RWPE2 (cell line): ENCODE data around the gene TSPAN10.

Experiments
- ATAC-seq: fragments of 200-7000 bp; cut with Tn5 transposase; 3 replicates; pipeline ENCODE4 v1.9.1; 2021; ENCODE audit warnings: low read depth
- DNase-seq: peaks from one replicate; pipeline ENCODE4 v3.0.0-alpha.2; 2020; ENCODE audit warnings: low spot score
- H3K27ac ChIP-seq: fragments of 450-650 bp; 2 replicates; pipeline ENCODE4 v1.5.1; 2017; ENCODE audit warnings: mild to moderate bottlenecking; ENCODE audit not compliant: poor library complexity, severe bottlenecking
- H3K27me3 ChIP-seq: fragments of 250-450 bp; sonication (Bioruptor Pico); 2 replicates; pipeline ENCODE4 v1.5.1; 2021; ENCODE audit warnings: mild to moderate bottlenecking, moderate library complexity; ENCODE audit not compliant: insufficient read depth, poor library complexity, severe bottlenecking
- H3K36me3 ChIP-seq: fragments of 250-450 bp; sonication (Bioruptor Pico); 2 replicates; pipeline ENCODE4 v1.5.1; 2020; ENCODE audit warnings: low read depth, mild to moderate bottlenecking, moderate library complexity
- H3K4me1 ChIP-seq: fragments of 250-450 bp; sonication (Bioruptor Pico); 2 replicates; pipeline ENCODE4 v1.5.1; 2021; ENCODE audit warnings: mild to moderate bottlenecking, moderate library complexity; ENCODE audit not compliant: insufficient read depth, poor library complexity, severe bottlenecking
- H3K4me3 ChIP-seq: fragments of 250-450 bp; sonication (Bioruptor Pico); 2 replicates; pipeline ENCODE4 v1.5.1; 2021; ENCODE audit warnings: mild to moderate bottlenecking, moderate library complexity; ENCODE audit not compliant: severe bottlenecking
- H3K9me3 ChIP-seq: fragments of 250-450 bp; sonication (Bioruptor Pico); 2 replicates; pipeline ENCODE4 v1.5.1; 2021; ENCODE audit warnings: mild to moderate bottlenecking, moderate library complexity; ENCODE audit not compliant: severe bottlenecking
- TF ChIP-seq, protein P1 (sequence below): fragments of 450-650 bp; IDR thresholded peaks from one replicate; pipeline ENCODE4 v1.5.1; 2017; ENCODE audit warnings: mild to moderate bottlenecking, moderate library complexity; ENCODE audit not compliant: poor library complexity, severe bottlenecking

TSPAN10 gene

DNA sequence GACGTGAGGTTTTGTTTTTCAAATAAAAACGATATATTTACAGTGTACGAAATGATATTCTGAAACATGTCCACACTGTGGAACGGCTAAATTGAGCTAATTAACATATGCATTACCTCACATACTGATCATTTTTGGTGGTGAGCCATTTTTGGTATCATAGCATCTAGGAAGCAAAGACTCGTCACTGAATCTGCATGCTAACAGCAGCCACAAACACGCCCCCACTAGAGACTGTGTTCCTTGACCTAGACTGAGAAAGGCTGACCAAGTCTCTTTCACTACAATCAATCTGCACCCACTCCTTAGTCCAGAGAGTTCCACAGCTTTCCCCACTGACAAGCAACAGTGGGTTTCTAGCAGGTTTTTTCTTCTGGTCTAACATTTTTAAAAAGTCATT lies 29.6 kb upstream of the TSPAN10 start:
- ATAC-seq (no peak), DNase-seq (no peak)
- Histone ChIP-seq H3K4me3 (no peak overlapping the region), H3K36me3 (peaks cover 87% of the 10 kb centered on the region), H3K27me3 (no peaks in the 10 kb centered on the region), H3K4me1 (no peaks in the 10 kb centered on the region), H3K9me3 (no peaks in the 10 kb centered on the region), H3K27ac (no peak overlapping the region)
- TF ChIP-seq, protein P1, sequence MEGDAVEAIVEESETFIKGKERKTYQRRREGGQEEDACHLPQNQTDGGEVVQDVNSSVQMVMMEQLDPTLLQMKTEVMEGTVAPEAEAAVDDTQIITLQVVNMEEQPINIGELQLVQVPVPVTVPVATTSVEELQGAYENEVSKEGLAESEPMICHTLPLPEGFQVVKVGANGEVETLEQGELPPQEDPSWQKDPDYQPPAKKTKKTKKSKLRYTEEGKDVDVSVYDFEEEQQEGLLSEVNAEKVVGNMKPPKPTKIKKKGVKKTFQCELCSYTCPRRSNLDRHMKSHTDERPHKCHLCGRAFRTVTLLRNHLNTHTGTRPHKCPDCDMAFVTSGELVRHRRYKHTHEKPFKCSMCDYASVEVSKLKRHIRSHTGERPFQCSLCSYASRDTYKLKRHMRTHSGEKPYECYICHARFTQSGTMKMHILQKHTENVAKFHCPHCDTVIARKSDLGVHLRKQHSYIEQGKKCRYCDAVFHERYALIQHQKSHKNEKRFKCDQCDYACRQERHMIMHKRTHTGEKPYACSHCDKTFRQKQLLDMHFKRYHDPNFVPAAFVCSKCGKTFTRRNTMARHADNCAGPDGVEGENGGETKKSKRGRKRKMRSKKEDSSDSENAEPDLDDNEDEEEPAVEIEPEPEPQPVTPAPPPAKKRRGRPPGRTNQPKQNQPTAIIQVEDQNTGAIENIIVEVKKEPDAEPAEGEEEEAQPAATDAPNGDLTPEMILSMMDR: no peak

DNA sequence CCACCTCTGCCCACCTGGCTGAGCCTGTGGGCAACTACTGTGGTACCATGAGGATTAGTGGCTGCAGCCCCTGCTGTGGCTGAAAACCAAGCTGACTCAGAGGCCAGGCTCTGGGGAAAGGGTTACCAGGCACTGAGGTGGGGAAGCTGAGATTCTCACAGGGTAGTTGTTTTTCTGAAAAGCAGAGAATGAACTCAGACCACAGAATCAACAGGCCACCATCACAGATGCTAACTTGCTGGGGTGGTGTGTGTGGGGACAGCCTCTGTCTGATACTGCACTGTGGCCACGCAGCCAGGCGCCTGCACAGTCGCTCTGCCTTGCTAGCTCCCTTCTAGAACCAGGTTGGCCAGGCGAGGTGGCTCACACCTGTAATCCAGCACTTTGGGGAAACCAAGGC lies 28.9 kb upstream of the TSPAN10 start:
- Histone ChIP-seq H3K9me3 (no peaks in the 10 kb centered on the region), H3K36me3 (peaks cover 87% of the 10 kb centered on the region), H3K4me1 (no peaks in the 10 kb centered on the region), H3K4me3 (no peak overlapping the region), H3K27ac (no peak overlapping the region), H3K27me3 (no peaks in the 10 kb centered on the region)
- no peak for DNase-seq
- TF ChIP-seq, protein P1: no peak
- no peak for ATAC-seq

DNA sequence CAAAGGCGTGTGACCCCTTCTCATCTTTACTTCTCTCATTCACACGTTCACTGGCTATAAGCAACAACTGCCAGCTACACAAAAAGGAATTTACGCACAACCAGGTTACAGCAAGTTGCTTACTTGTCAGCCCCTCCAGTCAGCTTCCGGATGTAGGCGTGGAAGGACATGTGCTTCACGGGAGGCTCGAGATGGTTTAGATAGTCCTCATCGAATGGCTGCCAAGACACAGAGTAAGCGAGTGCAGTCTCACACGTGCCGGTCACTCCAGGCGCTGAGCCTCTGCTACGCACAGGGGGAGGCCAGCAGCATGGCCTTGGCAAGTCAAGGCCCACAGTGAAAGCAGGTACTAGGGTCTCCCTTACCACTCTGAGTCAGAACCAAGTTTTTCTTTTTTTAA lies 28.4 kb upstream of the TSPAN10 start:
- H3K4me3 ChIP-seq: no peak overlapping the region
- peaks cover 87% of the 10 kb centered on the region for H3K36me3 ChIP-seq
- H3K27me3 ChIP-seq: no peaks in the 10 kb centered on the region
- H3K4me1 ChIP-seq: no peaks in the 10 kb centered on the region
- TF ChIP-seq, protein P1: no peak
- no peak for DNase-seq
- no peak for ATAC-seq
- H3K9me3 ChIP-seq: no peaks in the 10 kb centered on the region
- H3K27ac ChIP-seq: no peak overlapping the region

DNA sequence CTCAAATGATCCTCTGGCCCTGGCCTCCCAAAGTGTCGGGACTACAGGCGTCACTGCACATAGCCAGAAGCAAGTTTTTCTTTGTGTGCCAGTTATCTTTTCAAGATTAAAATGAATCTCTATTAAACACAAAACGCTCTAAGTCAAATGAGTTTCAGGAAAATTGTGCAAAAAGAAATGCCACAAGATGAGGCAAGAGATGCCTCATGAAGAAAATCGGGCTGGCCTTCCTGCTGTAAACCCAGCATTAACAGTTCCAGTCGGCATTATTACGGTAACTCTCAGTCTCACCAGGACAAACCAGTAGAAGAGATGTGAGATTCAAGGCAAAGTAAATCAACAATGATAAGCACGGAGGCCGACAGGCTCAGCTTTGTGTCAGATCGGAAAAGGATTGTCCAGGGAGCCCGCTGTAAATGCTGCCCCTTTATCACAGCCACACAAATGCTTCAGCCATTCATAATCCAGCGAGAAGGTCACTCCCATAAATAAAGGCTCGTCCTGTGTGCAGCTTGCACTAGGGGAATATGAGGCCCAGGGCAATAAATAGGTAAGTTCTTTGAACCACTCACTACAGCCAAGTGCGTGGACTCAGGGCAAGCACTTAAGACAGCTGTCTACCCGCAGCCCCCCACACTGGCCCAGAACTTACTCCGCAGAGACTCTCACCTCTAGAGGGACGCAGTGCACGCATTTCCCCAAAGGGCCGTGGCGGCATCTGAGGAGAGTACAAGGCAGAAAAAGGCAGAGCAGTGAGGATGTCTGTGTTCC lies 27.3 kb upstream of the TSPAN10 start:
- Histone ChIP-seq H3K4me1 (no peaks in the 10 kb centered on the region), H3K36me3 (peaks cover 85% of the 10 kb centered on the region), H3K27me3 (no peaks in the 10 kb centered on the region), H3K27ac (no peak overlapping the region), H3K9me3 (no peaks in the 10 kb centered on the region), H3K4me3 (no peak overlapping the region)
- ATAC-seq: no peak
- DNase-seq: no peak
- TF ChIP-seq, protein P1: no peak

DNA sequence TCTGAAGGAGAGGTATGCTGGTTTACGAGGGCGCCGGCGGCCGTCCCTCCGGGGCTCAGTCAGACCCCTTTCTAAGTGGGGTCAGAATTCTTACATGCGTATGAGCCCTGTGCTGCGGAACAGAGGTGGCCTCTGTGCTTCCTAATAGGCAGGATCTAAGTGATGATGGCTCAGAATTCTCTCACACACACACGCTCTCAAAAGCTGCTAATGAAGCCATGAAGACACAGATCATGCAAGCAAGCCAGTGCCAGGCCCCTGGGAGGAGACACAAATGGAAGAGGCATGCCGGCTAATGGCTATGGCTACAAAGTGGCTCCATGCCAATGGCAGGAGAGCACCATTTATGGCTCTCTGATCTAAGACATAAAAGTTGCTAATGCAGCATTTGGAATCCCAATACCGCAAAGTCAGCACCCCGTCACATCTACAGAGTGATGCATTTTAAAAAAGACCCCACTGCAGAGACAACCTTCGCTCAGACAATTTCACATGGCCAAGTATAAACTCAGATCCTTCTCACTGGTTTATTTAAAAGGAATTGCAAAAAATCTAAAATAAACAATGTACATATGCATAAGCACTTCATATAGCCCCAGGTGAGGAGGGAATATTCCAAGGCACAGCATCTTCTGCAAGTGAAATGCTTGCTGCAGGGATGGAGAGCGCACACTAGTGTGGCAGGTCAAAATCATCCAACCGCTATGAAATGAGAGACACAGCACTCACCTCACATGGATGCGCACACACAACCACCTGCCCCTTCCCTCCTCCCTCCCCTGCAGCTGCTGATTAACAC lies 24.6 kb upstream of the TSPAN10 start:
- H3K27me3 ChIP-seq: no peaks in the 10 kb centered on the region
- no peak for DNase-seq
- H3K4me3 ChIP-seq: no peak overlapping the region
- no peaks in the 10 kb centered on the region for H3K9me3 ChIP-seq
- no peak overlapping the region for H3K27ac ChIP-seq
- peaks cover 85% of the 10 kb centered on the region for H3K36me3 ChIP-seq
- no peaks in the 10 kb centered on the region for H3K4me1 ChIP-seq
- ATAC-seq: no peak
- TF ChIP-seq, protein P1: no peak
